SK-N-SH (cell line): ENCODE measurements around the gene GPRASP3.

Experiments used
- CHD2 ChIP-seq: fragments of 150-350 bp; IDR thresholded peaks from 2 replicates; pipeline ENCODE4 v1.6.1; 2018; ENCODE audit warnings: low read length; ENCODE audit not compliant: partially characterized antibody
- CTCF ChIP-seq: fragments of 200-600 bp; sonication (generic); IDR thresholded peaks from 2 replicates; pipeline ENCODE4 v1.6.1; 2017; ENCODE audit warnings: antibody characterized with exemption, mild to moderate bottlenecking, moderate library complexity
- EP300 ChIP-seq, 2 experiments: IDR thresholded peaks; 2 replicates each; pipeline versions ENCODE4 v1.4.0 to v1.6.1; 2012; ENCODE audit warnings: borderline replicate concordance in 1 of 2, low read depth in 1 of 2, low read length in 1 of 2
- FOSL2 ChIP-seq: IDR thresholded peaks from 2 replicates; pipeline ENCODE4 v1.4.0; 2012; ENCODE audit warnings: low read depth, mild to moderate bottlenecking, moderate library complexity, borderline replicate concordance
- GABPA ChIP-seq: IDR thresholded peaks from 2 replicates; pipeline ENCODE4 v1.4.0; 2012; ENCODE audit warnings: low read depth, mild to moderate bottlenecking
- JUND ChIP-seq: IDR thresholded peaks from 2 replicates; pipeline ENCODE4 v1.4.0; 2012
- MEF2A ChIP-seq: IDR thresholded peaks from 2 replicates; pipeline ENCODE4 v1.4.0; 2012; ENCODE audit warnings: low read depth, borderline replicate concordance
- MXI1 ChIP-seq: IDR thresholded peaks from 2 replicates; pipeline ENCODE4 v1.6.1; 2012; ENCODE audit warnings: mild to moderate bottlenecking, low read depth, low read length, improper control_type of control experiment
- POLR2AphosphoS5 ChIP-seq: IDR thresholded peaks from 2 replicates; pipeline ENCODE4 v1.6.1; 2012; ENCODE audit warnings: low read depth, low read length
- RAD21 ChIP-seq: IDR thresholded peaks from 2 replicates; pipeline ENCODE4 v1.6.1; 2012; ENCODE audit warnings: mild to moderate bottlenecking, low read length
- USF1 ChIP-seq: IDR thresholded peaks from 2 replicates; pipeline ENCODE4 v1.4.0; 2012; ENCODE audit warnings: low read depth, borderline replicate concordance
- USF2 ChIP-seq: fragments of 150-350 bp; IDR thresholded peaks from 2 replicates; pipeline ENCODE4 v1.6.1; 2017; ENCODE audit warnings: antibody characterized with exemption, low read length, low read depth, borderline replicate concordance
- YY1 ChIP-seq: IDR thresholded peaks from 2 replicates; pipeline ENCODE4 v1.4.0; 2012; ENCODE audit warnings: low read depth, mild to moderate bottlenecking

- TF ChIP-seq YY1 (no peak), RAD21 (no peak), CTCF (no peak), POLR2AphosphoS5 (no peak), CHD2 (no peak), JUND (no peak), MXI1 (no peak), FOSL2 (no peak), USF1 (no peak), EP300 (IDR thresholded peaks at IDR 0.05; ENCODE audit: borderline replicate concordance in 1 of 2, low read depth in 1 of 2, low read length in 1 of 2) (no peak), GABPA (no peak), MEF2A (no peak), USF2 (no peak)
These were observed 4.6 kb upstream of the GPRASP3 start for GRCh38 chrX:102715967-102716366.
